GM23338 (cell line): Measurements from ENCODE around the gene GNB3. TPM values are rescaled to one million over a fixed set of nuclear protein-coding genes. Genes with fewer than 3 reads are reported as not detected.

Experiments
- ATAC-seq: fragments of 200-7000 bp; cut with Tn5 transposase; 3 replicates; pipeline ENCODE4 v1.9.1; 2020
- DNase-seq: peaks from one replicate; pipeline ENCODE4 v3.0.0-alpha.2; 2015; ENCODE audit warnings: low spot score
- H2AFZ ChIP-seq: fragments of 200-600 bp; sonication (generic); 2 replicates; pipeline ENCODE4 v1.8.0; 2016; ENCODE audit warnings: antibody characterized with exemption, mild to moderate bottlenecking, moderate library complexity
- H3F3A ChIP-seq: fragments of 200-600 bp; sonication (generic); replicated peaks from 2 replicates; pipeline ENCODE4 v1.8.0; 2017; ENCODE audit warnings: antibody characterized with exemption, mixed run types, low read depth
- H3K27ac ChIP-seq: fragments of 200-600 bp; sonication (generic); 2 replicates; pipeline ENCODE4 v1.6.1; 2016; ENCODE audit warnings: low read depth
- H3K27me3 ChIP-seq: fragments of 200-600 bp; sonication (generic); 2 replicates; pipeline ENCODE4 v1.8.0; 2016; ENCODE audit warnings: mild to moderate bottlenecking, mixed run types, moderate library complexity; ENCODE audit not compliant: insufficient read depth
- H3K36me3 ChIP-seq: fragments of 200-600 bp; sonication (generic); 2 replicates; pipeline ENCODE4 v1.8.0; 2016; ENCODE audit warnings: mild to moderate bottlenecking; ENCODE audit not compliant: insufficient read depth
- H3K4me1 ChIP-seq: fragments of 200-600 bp; sonication (generic); 2 replicates; pipeline ENCODE4 v1.8.0; 2016; ENCODE audit warnings: mild to moderate bottlenecking, moderate library complexity; ENCODE audit not compliant: insufficient read depth
- H3K4me2 ChIP-seq: fragments of 200-600 bp; sonication (generic); 2 replicates; pipeline ENCODE4 v1.7.1; 2017; ENCODE audit warnings: mixed run types
- H3K4me3 ChIP-seq: fragments of 200-600 bp; sonication (generic); 2 replicates; pipeline ENCODE4 v1.6.1; 2016; ENCODE audit warnings: mixed run types
- H3K79me2 ChIP-seq: fragments of 200-600 bp; sonication (generic); replicated peaks from 2 replicates; pipeline ENCODE4 v1.8.0; 2017; ENCODE audit warnings: mild to moderate bottlenecking; ENCODE audit not compliant: insufficient read depth
- H3K9me2 ChIP-seq: fragments of 200-600 bp; sonication (generic); 2 replicates; pipeline ENCODE4 v1.8.0; 2017; ENCODE audit not compliant: insufficient read depth
- H4K20me1 ChIP-seq: fragments of 200-600 bp; sonication (generic); replicated peaks from 2 replicates; pipeline ENCODE4 v1.8.0; 2017; ENCODE audit warnings: mild to moderate bottlenecking; ENCODE audit not compliant: insufficient read depth
- H3K27ac Mint-ChIP-seq: 2 replicates; pipeline ENCODE4 v1.8.0; 2020; ENCODE audit warnings: inconsistent platforms, mild to moderate bottlenecking, moderate library complexity, mixed read lengths
- H3K27me3 Mint-ChIP-seq: 3 replicates; pipeline ENCODE4 v1.8.0; 2022; ENCODE audit warnings: low read depth, mild to moderate bottlenecking, moderate library complexity, mixed read lengths, inconsistent platforms; ENCODE audit not compliant: insufficient read depth, poor library complexity
- H3K36me3 Mint-ChIP-seq: 3 replicates; pipeline ENCODE4 v1.8.0; 2021; ENCODE audit warnings: low read depth, mild to moderate bottlenecking, inconsistent platforms, moderate library complexity, mixed read lengths
- H3K4me1 Mint-ChIP-seq: 3 replicates; pipeline ENCODE4 v1.8.0; 2020; ENCODE audit warnings: mild to moderate bottlenecking, inconsistent platforms, mixed read lengths
- H3K4me3 Mint-ChIP-seq: 3 replicates; pipeline ENCODE4 v1.8.0; 2021; ENCODE audit warnings: moderate library complexity, mild to moderate bottlenecking, inconsistent platforms, mixed read lengths
- H3K9me3 Mint-ChIP-seq: 3 replicates; pipeline ENCODE4 v1.8.0; 2020; ENCODE audit warnings: moderate library complexity, mild to moderate bottlenecking, inconsistent platforms, mixed read lengths
- EZH2 ChIP-seq: fragments of 200-600 bp; sonication (generic); IDR thresholded peaks from one replicate; pipeline ENCODE4 v1.8.0; 2017; ENCODE audit warnings: antibody characterized with exemption, mild to moderate bottlenecking, low read depth; ENCODE audit not compliant: unreplicated experiment
- NANOG ChIP-seq: IDR thresholded peaks from 2 replicates; pipeline ENCODE4 v1.6.1; 2016; ENCODE audit warnings: antibody characterized with exemption, borderline replicate concordance
- POLR2AphosphoS5 ChIP-seq: IDR thresholded peaks from 2 replicates; pipeline ENCODE4 v1.6.1; 2016; ENCODE audit warnings: antibody characterized with exemption, low read depth
- REST ChIP-seq: IDR thresholded peaks from one replicate; pipeline ENCODE4 v1.6.1; 2018; ENCODE audit warnings: antibody characterized with exemption; ENCODE audit not compliant: unreplicated experiment
- STAT1 ChIP-seq: IDR thresholded peaks from one replicate; pipeline ENCODE4 v1.6.1; 2016; ENCODE audit warnings: antibody characterized with exemption; ENCODE audit not compliant: unreplicated experiment
- ZNF462 ChIP-seq: fragments of 250-450 bp; sonication (Bioruptor Pico); IDR thresholded peaks from 2 replicates; pipeline ENCODE4 v1.5.0; 2020; ENCODE audit warnings: mild to moderate bottlenecking, moderate library complexity
- polyA plus RNA-seq: library from polyadenylated mRNA; unstranded; fragments of >200 nt; fragmentation: Nextera tagmentation; extraction: Ambion mirVana; gene quantifications from 2 replicates; pipeline ENCODE4 v1.2.1, GENCODE V29; 2016
- total RNA-seq: library from RNA; depleted of rRNA; stranded (reverse); fragments of >200 nt; shearing (Covaris generic); gene quantifications from 2 replicates; pipeline ENCODE4 v1.2.3, GENCODE V29; 2014

The GNB3 gene
- total and polyA plus RNA-seq, 2 experiments from 2014 or later: 5.4 to 8.2 TPM

GRCh38 chr12:6809056-6809455, 31.7 kb upstream of the GNB3 start:
- Histone ChIP-seq H3K27me3 (0 out of 2 replicates have a peak, but pooled peaks cover under 1% of the 10 kb centered on the region), H4K20me1 (no peaks in the 10 kb centered on the region; the same call in 1 of the 2 replicates), H3F3A (no peaks in the 10 kb centered on the region), H3K79me2 (no peaks in the 10 kb centered on the region), H3K4me2 (no peak overlapping the region), H3K4me3 (no peak overlapping the region), H3K4me1 (peaks cover 16% of the 10 kb centered on the region), H2AFZ (peak overlapping the region; percentile 72), H3K9me2 (peaks cover 4% of the 10 kb centered on the region; the same call in 1 of the 2 replicates), H3K36me3 (no peaks in the 10 kb centered on the region; the same call in 1 of the 2 replicates), H3K27ac (0 out of 2 replicates have a peak overlapping the region, but pooled peaks have one; percentile 39)
- no peak for DNase-seq
- TF ChIP-seq REST: no peak
- no peak for TF ChIP-seq ZNF462 (CRISPR knock-in tag)
- TF ChIP-seq POLR2AphosphoS5: no peak
- no peak for TF ChIP-seq NANOG
- TF ChIP-seq STAT1: no peak
- no peak for TF ChIP-seq EZH2
- peak; percentile 20; the same call in 2 of the 3 replicates for ATAC-seq
- Mint-ChIP-seq H3K4me1 (peaks cover 18% of the 10 kb centered on the region), H3K27me3 (peaks cover 8% of the 10 kb centered on the region), H3K4me3 (no peak overlapping the region), H3K27ac (no peak overlapping the region), H3K36me3 (peaks cover 1% of the 10 kb centered on the region; the same call in 1 of the 3 replicates), H3K9me3 (peaks cover 2% of the 10 kb centered on the region)
